Mesenchymal stem cell (in vitro differentiated cells and primary cell): Measurements from ENCODE around the gene RRP36. TPM values are rescaled to one million over a fixed set of nuclear protein-coding genes. Genes with fewer than 3 reads are reported as not detected.
A peak's percentile ranks its signal among the peaks of the same experiment; 100 is the strongest.

Experiments used
- DNase-seq: peaks from one replicate; pipeline ENCODE4 v3.0.0-alpha.2; 2013
- H2AFZ ChIP-seq: one replicate; pipeline ENCODE4 v1.6.1; 2013; ENCODE audit warnings: low read depth, mild to moderate bottlenecking, control low read depth, inconsistent platforms, low read length, moderate library complexity
- H2AK5ac ChIP-seq: 2 replicates; pipeline ENCODE4 v1.6.1; 2013; ENCODE audit warnings: low read length, moderate library complexity, mild to moderate bottlenecking, inconsistent platforms; ENCODE audit not compliant: severe bottlenecking
- H2BK120ac ChIP-seq: one replicate; pipeline ENCODE4 v1.6.1; 2013; ENCODE audit warnings: low read depth, mild to moderate bottlenecking, inconsistent platforms, low read length, moderate library complexity
- H2BK12ac ChIP-seq, 2 experiments: one replicate each; pipeline ENCODE4 v1.6.1; 2013; ENCODE audit warnings: inconsistent platforms in 2 of 2, low read length in 2 of 2, mild to moderate bottlenecking in 2 of 2, moderate library complexity in 2 of 2, control low read depth in 1 of 2
- H2BK15ac ChIP-seq: one replicate; pipeline ENCODE4 v1.6.1; 2013; ENCODE audit warnings: mild to moderate bottlenecking, low read depth, inconsistent platforms; ENCODE audit not compliant: poor library complexity, severe bottlenecking
- H2BK5ac ChIP-seq: 2 replicates; pipeline ENCODE4 v1.6.1; 2013; ENCODE audit warnings: low read depth, mild to moderate bottlenecking, low read length, control low read depth, inconsistent platforms; ENCODE audit not compliant: poor library complexity, severe bottlenecking
- H3K14ac ChIP-seq, 2 experiments: one replicate each; pipeline ENCODE4 v1.6.1; 2013; ENCODE audit warnings: inconsistent platforms in 2 of 2, low read length in 2 of 2, control low read depth in 1 of 2, mild to moderate bottlenecking in 1 of 2, moderate library complexity in 1 of 2
- H3K18ac ChIP-seq, 2 experiments: one replicate each; pipeline ENCODE4 v1.6.1; 2013; ENCODE audit warnings: inconsistent platforms in 2 of 2, low read length in 2 of 2, control low read depth in 1 of 2, low read depth in 1 of 2, mild to moderate bottlenecking in 1 of 2
- H3K23ac ChIP-seq, 2 experiments: one replicate each; pipeline ENCODE4 v1.6.1; 2013; ENCODE audit warnings: inconsistent platforms in 2 of 2, low read length in 2 of 2, mild to moderate bottlenecking in 2 of 2, moderate library complexity in 2 of 2, control low read depth in 1 of 2
- H3K27ac ChIP-seq: 2 replicates; pipeline ENCODE4 v1.5.1; 2013; ENCODE audit warnings: mild to moderate bottlenecking, moderate library complexity, low read length, control low read depth, inconsistent platforms; ENCODE audit not compliant: poor library complexity, severe bottlenecking
- H3K27me3 ChIP-seq, 2 experiments: 2 replicates each; pipeline versions ENCODE4 v1.6.1 to v1.7.0; 2013; ENCODE audit warnings: low read length in 2 of 2, mild to moderate bottlenecking in 2 of 2, moderate library complexity in 2 of 2, control low read depth in 1 of 2, inconsistent platforms in 1 of 2; ENCODE audit not compliant: control insufficient read depth in 1 of 2, insufficient read depth in 1 of 2
- H3K36me3 ChIP-seq, 2 experiments: 2 replicates each; pipeline versions ENCODE4 v1.6.1 to v1.7.0; 2013; ENCODE audit warnings: low read length in 2 of 2, control low read depth in 1 of 2, inconsistent platforms in 1 of 2, low read depth in 1 of 2, mild to moderate bottlenecking in 1 of 2; ENCODE audit not compliant: insufficient read depth in 2 of 2, control insufficient read depth in 1 of 2
- H3K4ac ChIP-seq, 2 experiments: one replicate each; pipeline ENCODE4 v1.6.1; 2013; ENCODE audit warnings: inconsistent platforms in 2 of 2, low read length in 2 of 2, mild to moderate bottlenecking in 2 of 2, moderate library complexity in 2 of 2, control low read depth in 1 of 2, low read depth in 1 of 2
- H3K4me1 ChIP-seq: 2 replicates; pipeline ENCODE4 v1.6.1; 2013; ENCODE audit warnings: low read depth, low read length, control low read depth; ENCODE audit not compliant: control insufficient read depth, insufficient read depth
- H3K4me2 ChIP-seq: 2 replicates; pipeline ENCODE4 v1.6.1; 2013; ENCODE audit warnings: low read length, mild to moderate bottlenecking, inconsistent platforms; ENCODE audit not compliant: poor library complexity, severe bottlenecking
- H3K4me3 ChIP-seq, 2 experiments: 2 replicates each; pipeline versions ENCODE4 v1.5.1 to v1.7.0; 2013; ENCODE audit warnings: low read length in 2 of 2, mild to moderate bottlenecking in 2 of 2, control low read depth in 1 of 2, low read depth in 1 of 2; ENCODE audit not compliant: insufficient read depth in 1 of 2
- H3K79me1 ChIP-seq: replicated peaks from 2 replicates; pipeline ENCODE4 v1.6.1; 2013; ENCODE audit warnings: mild to moderate bottlenecking, control low read depth, low read length, inconsistent platforms; ENCODE audit not compliant: poor library complexity, severe bottlenecking
- H3K9ac ChIP-seq: 2 replicates; pipeline ENCODE4 v1.7.0; 2013; ENCODE audit warnings: mild to moderate bottlenecking, low read length, moderate library complexity
- H3K9me3 ChIP-seq: 2 replicates; pipeline ENCODE4 v1.7.0; 2013; ENCODE audit warnings: mild to moderate bottlenecking, low read length; ENCODE audit not compliant: control insufficient read depth
- H4K8ac ChIP-seq: one replicate; pipeline ENCODE4 v1.6.1; 2013; ENCODE audit warnings: inconsistent platforms, mild to moderate bottlenecking, low read length, moderate library complexity
- H4K91ac ChIP-seq: one replicate; pipeline ENCODE4 v1.6.1; 2013; ENCODE audit warnings: mild to moderate bottlenecking, low read length, inconsistent platforms
- WGBS: methylation state at CpG from one replicate; pipeline ENCODE4 v1.1.7; 2013; ENCODE audit warnings: mixed read lengths; 5-methylcytosine and 5-hydroxymethylcytosine counted together
- polyA plus RNA-seq, 2 experiments: library from polyadenylated mRNA; stranded (reverse); fragments of 200-250 nt; gene quantifications; one replicate each; pipeline ENCODE4 v1.2.3, GENCODE V29; 2013

Gene RRP36, protein sequence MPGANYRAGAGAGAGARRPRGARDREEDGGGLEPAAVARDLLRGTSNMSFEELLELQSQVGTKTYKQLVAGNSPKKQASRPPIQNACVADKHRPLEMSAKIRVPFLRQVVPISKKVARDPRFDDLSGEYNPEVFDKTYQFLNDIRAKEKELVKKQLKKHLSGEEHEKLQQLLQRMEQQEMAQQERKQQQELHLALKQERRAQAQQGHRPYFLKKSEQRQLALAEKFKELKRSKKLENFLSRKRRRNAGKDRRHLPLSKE
- polyA plus RNA-seq (2013, experiment 1 of 2), result 117 TPM
- 116 TPM for polyA plus RNA-seq (2013, experiment 2 of 2)

DNA sequence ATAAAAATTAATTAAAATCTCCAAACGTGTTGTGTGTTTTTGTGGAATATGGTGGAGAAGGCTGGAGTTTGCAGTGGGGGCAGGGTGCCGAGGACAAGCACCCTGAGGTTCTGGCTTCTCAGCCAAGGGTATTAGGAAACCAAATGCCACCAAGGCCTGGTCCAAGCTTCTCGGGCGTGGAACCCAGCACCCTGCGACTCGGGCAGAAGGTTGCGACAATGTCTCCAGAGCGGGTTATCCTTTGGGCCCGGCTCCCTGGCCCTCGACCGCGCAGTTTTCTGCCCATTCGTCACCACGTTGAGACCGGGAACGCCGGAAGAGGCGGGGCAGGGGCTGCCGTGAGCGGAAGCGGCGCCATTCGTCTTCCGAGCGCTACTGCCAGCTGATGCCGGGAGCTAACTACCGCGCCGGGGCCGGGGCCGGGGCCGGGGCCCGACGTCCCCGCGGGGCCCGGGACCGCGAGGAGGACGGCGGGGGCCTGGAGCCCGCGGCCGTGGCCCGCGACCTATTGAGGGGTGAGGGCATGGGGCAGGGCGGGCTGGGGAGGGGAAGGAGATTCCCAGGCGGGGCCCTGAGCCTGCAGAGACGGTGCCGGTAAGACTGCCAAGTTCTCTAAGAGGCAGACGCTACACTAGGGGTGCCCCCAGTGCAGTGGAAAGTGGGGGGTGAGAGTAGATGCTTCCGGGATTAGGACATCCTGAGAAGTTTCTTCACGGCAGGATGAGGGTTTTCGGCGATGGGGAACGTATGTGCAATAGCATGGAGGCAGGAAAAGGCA lies at the start of gene RRP36:
RRP36 (plus strand) TSS at position 354 of the 778 bp plus-strand sequence; CDS start at position 386, 32 bp downstream.
- peak within 1 kb of the TSS; percentile 49 to 98 for H3K4ac ChIP-seq
- H3K27me3 ChIP-seq, result no peaks in the 10 kb centered on the region
- peak within 1 kb of the TSS; percentile 81 for H4K91ac ChIP-seq
- WGBS, result 2% methylated on average over 56 of the region's 56 CpGs
- H3K4me2 ChIP-seq, result peak within 1 kb of the TSS; percentile 89
- peak within 1 kb of the TSS; percentile 9 for H2BK5ac ChIP-seq
- peak within 1 kb of the TSS; percentile 91 for H4K8ac ChIP-seq
- H3K9ac ChIP-seq, result peak within 1 kb of the TSS; percentile 98
- H2BK12ac ChIP-seq, result no peak within 1 kb of the TSS
- no peak within 1 kb of the TSS for H2AFZ ChIP-seq
- H3K4me3 ChIP-seq, result peak within 1 kb of the TSS; percentile 84 to 98
- peaks cover 26% of the 10 kb centered on the region for H3K4me1 ChIP-seq
- H3K23ac ChIP-seq, result peak within 1 kb of the TSS in 1 of 2 experiments; percentile 98
- H3K9me3 ChIP-seq, result no peaks in the 10 kb centered on the region
- H3K27ac ChIP-seq, result peak within 1 kb of the TSS; percentile 88
- peaks cover 26% of the 10 kb centered on the region for H3K79me1 ChIP-seq
- no peak within 1 kb of the TSS for H2BK15ac ChIP-seq
- H3K36me3 ChIP-seq, result peaks cover 63 to 71% of the 10 kb centered on the region in 2 experiments
- peak within 1 kb of the TSS; percentile 87 for H2BK120ac ChIP-seq
- peak; percentile 83 for DNase-seq
- peak within 1 kb of the TSS in 1 of 2 experiments; percentile 94 for H3K14ac ChIP-seq
- peak within 1 kb of the TSS; percentile 86 for H2AK5ac ChIP-seq
- H3K18ac ChIP-seq, result peak within 1 kb of the TSS; percentile 82 to 98

DNA sequence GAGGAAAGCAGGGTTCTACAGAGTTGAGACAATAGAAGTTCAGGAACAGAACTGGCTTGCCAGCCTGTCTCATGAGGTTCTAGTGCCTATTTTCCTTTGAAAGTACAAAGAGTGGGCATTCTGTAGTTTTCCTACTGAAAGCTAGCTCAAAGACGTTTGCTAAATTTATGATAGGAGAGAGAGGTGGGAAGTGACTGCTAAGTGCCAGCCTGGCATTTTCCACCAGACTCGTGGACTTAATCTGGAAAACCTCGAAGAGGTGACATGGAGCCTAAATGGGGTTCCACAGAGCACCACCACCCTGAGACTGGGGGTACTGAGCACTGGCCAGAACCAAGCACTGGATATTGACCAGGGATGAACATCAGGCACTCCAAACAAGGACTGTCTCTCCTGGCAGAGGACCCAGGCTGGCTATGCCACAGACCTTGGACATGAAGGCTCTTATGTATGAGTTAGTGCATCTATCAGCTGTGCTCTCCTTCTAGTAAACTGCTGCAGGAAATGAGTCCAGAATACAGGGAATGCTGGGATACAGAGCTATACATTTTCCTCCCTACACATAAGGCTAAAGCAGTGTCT lies 49.6 kb upstream of the RRP36 start:
- H3K18ac ChIP-seq, result no peak overlapping the region

DNA sequence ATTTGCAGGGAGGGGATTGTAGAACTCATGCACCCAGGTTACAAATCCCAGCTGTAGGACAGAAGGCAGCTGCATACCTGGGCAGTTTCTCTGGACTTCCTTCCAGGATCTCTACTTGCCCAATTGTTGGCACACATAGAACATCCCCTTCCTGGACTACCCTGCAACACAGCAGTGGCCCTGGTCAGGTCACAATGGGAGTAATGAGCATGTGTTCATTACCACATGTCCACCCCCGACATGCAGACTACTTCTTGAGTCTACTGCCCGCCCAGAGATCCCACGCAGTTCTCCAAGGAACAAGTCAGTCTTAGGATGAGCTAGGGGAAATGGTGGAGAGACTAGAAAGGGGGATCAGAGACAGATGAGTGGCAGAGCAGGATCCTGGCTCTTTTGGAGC lies 47.5 kb upstream of the RRP36 start:
- Histone ChIP-seq H3K9me3 (no peaks in the 10 kb centered on the region), H3K23ac (no peak overlapping the region), H2BK120ac (no peak overlapping the region), H3K4me2 (no peak overlapping the region), H2BK15ac (no peak overlapping the region), H2AK5ac (no peak overlapping the region), H3K27me3 (no peaks in the 10 kb centered on the region), H2AFZ (no peak overlapping the region), H3K14ac (no peak overlapping the region), H3K4me3 (no peak overlapping the region), H3K4me1 (peaks cover 13% of the 10 kb centered on the region), H2BK5ac (no peak overlapping the region), H2BK12ac (no peak overlapping the region), H4K91ac (no peak overlapping the region), H3K79me1 (peaks cover 20% of the 10 kb centered on the region), H3K9ac (no peak overlapping the region), H3K27ac (no peak overlapping the region), H3K4ac (no peak overlapping the region), H3K18ac (no peak overlapping the region), H4K8ac (no peak overlapping the region), H3K36me3 (peaks cover 15 to 18% of the 10 kb centered on the region in 2 experiments)
- 97% methylated on average over 3 of the region's 3 CpGs for WGBS
- no peak for DNase-seq

More for the DNA sequence above, 49.6 kb upstream of the RRP36 start:
- Histone ChIP-seq H4K91ac (no peak overlapping the region), H2BK120ac (no peak overlapping the region), H2BK15ac (no peak overlapping the region), H3K27me3 (no peaks in the 10 kb centered on the region), H3K36me3 (peaks cover 25 to 33% of the 10 kb centered on the region in 2 experiments), H3K9me3 (no peaks in the 10 kb centered on the region), H3K23ac (no peak overlapping the region), H3K4me3 (no peak overlapping the region), H3K14ac (no peak overlapping the region), H3K4me2 (no peak overlapping the region), H3K79me1 (peaks cover 15% of the 10 kb centered on the region), H4K8ac (no peak overlapping the region), H2AK5ac (no peak overlapping the region), H2AFZ (no peak overlapping the region), H3K4me1 (peaks cover 8% of the 10 kb centered on the region), H3K27ac (no peak overlapping the region), H3K4ac (no peak overlapping the region), H2BK12ac (no peak overlapping the region), H3K9ac (no peak overlapping the region), H2BK5ac (no peak overlapping the region)
- no peak for DNase-seq
- 96% methylated on average over 3 of the region's 3 CpGs for WGBS
